ENCODE results near the gene PEG3. TPM values are rescaled to one million over a fixed set of nuclear protein-coding genes. Genes with fewer than 3 reads are reported as not detected.

Gene PEG3
- total RNA-seq, 5 donors from 2014 or later (not counting 1 experiment from before 2014, with no cell fraction given), result 0.09 to 1.5 (median 0.49) TPM; not detected in 1

GRCh38 chr19:56836059-56836458, 4.5 kb downstream of the PEG3 start:
- peaks cover 0 to 43% of the 10 kb centered on the region in 2 experiments for H3K27me3 ChIP-seq (replicated peaks in 1 of 2; ENCODE audit: control insufficient read depth in 2 of 2, extremely low read depth in 1 of 2, insufficient read depth in 2 of 2, low read length in 1 of 2)
- H3K4me3 Mint-ChIP-seq, result no peak overlapping the region
- H3K27me3 Mint-ChIP-seq, result peaks cover 11 to 20% of the 10 kb centered on the region in 2 donors
- H3K9me3 ChIP-seq, result no peaks in the 10 kb centered on the region
- 50% methylated on average over 1 of the region's 9 CpGs for WGBS (ENCODE audit: insufficient coverage)
- ChIA-PET CTCF (no interaction called here), POLR2A (no interaction called here)
- no peak for ATAC-seq (replicated peaks in 1 of 4)
- H3K9me3 Mint-ChIP-seq, result peaks cover 34 to 40% (median 34%) of the 10 kb centered on the region in 3 donors
- no peak overlapping the region for H3K27ac Mint-ChIP-seq
- no peak overlapping the region for H3K4me3 ChIP-seq (ENCODE audit: control insufficient read depth in 1 of 2, extremely low read depth in 1 of 2, low read length in 1 of 2)
- no peak overlapping the region for H3K27ac ChIP-seq (ENCODE audit: low read length)
- peaks cover 0 to 3% of the 10 kb centered on the region in 2 experiments for H3K4me1 ChIP-seq (ENCODE audit: control insufficient read depth in 1 of 2, extremely low read depth in 1 of 2, insufficient read depth in 2 of 2, low read length in 2 of 2)
- no peaks in the 10 kb centered on the region for H3K36me3 Mint-ChIP-seq
- H3K4me1 Mint-ChIP-seq, result no peaks in the 10 kb centered on the region
- no peak for DNase-seq
- no peaks in the 10 kb centered on the region for H3K36me3 ChIP-seq (ENCODE audit: control insufficient read depth in 2 of 2, extremely low read depth in 1 of 2, insufficient read depth in 1 of 2, low read length in 1 of 2)

GRCh38 chr19:56835401-56835800, 5.1 kb downstream of the PEG3 start:
- H3K27me3 ChIP-seq (replicated peaks in 1 of 2; ENCODE audit: control insufficient read depth in 2 of 2, extremely low read depth in 1 of 2, insufficient read depth in 2 of 2, low read length in 1 of 2), result peaks cover 0 to 39% of the 10 kb centered on the region in 2 experiments
- no peaks in the 10 kb centered on the region for H3K9me3 ChIP-seq
- Mint-ChIP-seq H3K4me3 (no peak overlapping the region), H3K36me3 (no peaks in the 10 kb centered on the region), H3K4me1 (no peaks in the 10 kb centered on the region), H3K27me3 (peaks cover 8 to 17% of the 10 kb centered on the region in 2 donors), H3K27ac (no peak overlapping the region), H3K9me3 (peaks cover 31 to 38% (median 33%) of the 10 kb centered on the region in 3 donors)
- ChIA-PET CTCF (no interaction called here), POLR2A (no interaction called here)
- peaks cover 0 to 3% of the 10 kb centered on the region in 2 experiments for H3K4me1 ChIP-seq (ENCODE audit: control insufficient read depth in 1 of 2, extremely low read depth in 1 of 2, insufficient read depth in 2 of 2, low read length in 2 of 2)
- H3K4me3 ChIP-seq (ENCODE audit: control insufficient read depth in 1 of 2, extremely low read depth in 1 of 2, low read length in 1 of 2), result no peak overlapping the region
- no peaks in the 10 kb centered on the region for H3K36me3 ChIP-seq (ENCODE audit: control insufficient read depth in 2 of 2, extremely low read depth in 1 of 2, insufficient read depth in 1 of 2, low read length in 1 of 2)
- ATAC-seq (replicated peaks in 1 of 4) (no peak), DNase-seq (no peak)
- H3K27ac ChIP-seq (ENCODE audit: low read length), result no peak overlapping the region

GRCh38 chr19:56834564-56835375, 5.8 kb downstream of the PEG3 start:
- H3K27ac Mint-ChIP-seq, result no peak overlapping the region
- H3K4me1 ChIP-seq (ENCODE audit: control insufficient read depth in 1 of 2, extremely low read depth in 1 of 2, insufficient read depth in 2 of 2, low read length in 2 of 2), result peaks cover 0 to 3% of the 10 kb centered on the region in 2 experiments
- no peak overlapping the region for H3K4me3 ChIP-seq (ENCODE audit: control insufficient read depth in 1 of 2, extremely low read depth in 1 of 2, low read length in 1 of 2)
- H3K36me3 Mint-ChIP-seq, result no peaks in the 10 kb centered on the region
- H3K4me3 Mint-ChIP-seq, result no peak overlapping the region
- ATAC-seq (replicated peaks in 1 of 4) (no peak), DNase-seq (no peak)
- no peaks in the 10 kb centered on the region for H3K36me3 ChIP-seq (ENCODE audit: control insufficient read depth in 2 of 2, extremely low read depth in 1 of 2, insufficient read depth in 1 of 2, low read length in 1 of 2)
- H3K27me3 Mint-ChIP-seq, result peaks cover 8 to 17% of the 10 kb centered on the region in 2 donors
- WGBS (ENCODE audit: insufficient coverage), result 58% methylated on average over 5 of the region's 5 CpGs
- ChIA-PET POLR2A (no interaction called here), CTCF (no interaction called here)
- H3K27me3 ChIP-seq (replicated peaks in 1 of 2; ENCODE audit: control insufficient read depth in 2 of 2, extremely low read depth in 1 of 2, insufficient read depth in 2 of 2, low read length in 1 of 2), result peaks cover 0 to 34% of the 10 kb centered on the region in 2 experiments
- no peaks in the 10 kb centered on the region for H3K4me1 Mint-ChIP-seq
- no peak overlapping the region for H3K27ac ChIP-seq (ENCODE audit: low read length)
- no peaks in the 10 kb centered on the region for H3K9me3 ChIP-seq
- peaks cover 31 to 45% (median 38%) of the 10 kb centered on the region in 3 donors for H3K9me3 Mint-ChIP-seq

GRCh38 chr19:56832352-56832928, 8.1 kb downstream of the PEG3 start:
- Mint-ChIP-seq H3K4me1 (no peaks in the 10 kb centered on the region), H3K27ac (no peak overlapping the region), H3K9me3 (peaks cover 25 to 49% (median 39%) of the 10 kb centered on the region in 3 donors), H3K4me3 (no peak overlapping the region), H3K27me3 (peaks cover 5 to 8% of the 10 kb centered on the region in 2 donors), H3K36me3 (no peaks in the 10 kb centered on the region)
- Histone ChIP-seq H3K36me3 (ENCODE audit: control insufficient read depth in 2 of 2, extremely low read depth in 1 of 2, insufficient read depth in 1 of 2, low read length in 1 of 2) (no peaks in the 10 kb centered on the region), H3K4me1 (ENCODE audit: control insufficient read depth in 1 of 2, extremely low read depth in 1 of 2, insufficient read depth in 2 of 2, low read length in 2 of 2) (no peaks in the 10 kb centered on the region), H3K27me3 (replicated peaks in 1 of 2; ENCODE audit: control insufficient read depth in 2 of 2, extremely low read depth in 1 of 2, insufficient read depth in 2 of 2, low read length in 1 of 2) (peaks cover 0 to 10% of the 10 kb centered on the region in 2 experiments), H3K9me3 (no peaks in the 10 kb centered on the region), H3K4me3 (ENCODE audit: control insufficient read depth in 1 of 2, extremely low read depth in 1 of 2, low read length in 1 of 2) (no peak overlapping the region), H3K27ac (ENCODE audit: low read length) (no peak overlapping the region)
- ChIA-PET POLR2A (no interaction called here), CTCF (no interaction called here)
- ATAC-seq (replicated peaks in 1 of 4), result no peak
- DNase-seq, result no peak
- 67% methylated on average over 1 of the region's 5 CpGs for WGBS (ENCODE audit: insufficient coverage)

- no CpG with 5 or more reads among the region's 2 CpGs for WGBS (ENCODE audit: insufficient coverage)
- no peak overlapping the region for H3K4me3 ChIP-seq (ENCODE audit: control insufficient read depth in 1 of 2, extremely low read depth in 1 of 2, low read length in 1 of 2)
- Mint-ChIP-seq H3K27ac (no peak overlapping the region), H3K36me3 (no peaks in the 10 kb centered on the region), H3K4me3 (no peak overlapping the region), H3K9me3 (peaks cover 29 to 49% (median 41%) of the 10 kb centered on the region in 3 donors), H3K4me1 (no peaks in the 10 kb centered on the region), H3K27me3 (peaks cover 1 to 8% of the 10 kb centered on the region in 2 donors)
- no peaks in the 10 kb centered on the region for H3K36me3 ChIP-seq (ENCODE audit: control insufficient read depth in 2 of 2, extremely low read depth in 1 of 2, insufficient read depth in 1 of 2, low read length in 1 of 2)
- H3K4me1 ChIP-seq (ENCODE audit: control insufficient read depth in 1 of 2, extremely low read depth in 1 of 2, insufficient read depth in 2 of 2, low read length in 2 of 2), result no peaks in the 10 kb centered on the region
- no peak overlapping the region for H3K27ac ChIP-seq (ENCODE audit: low read length)
- H3K9me3 ChIP-seq, result no peaks in the 10 kb centered on the region
- ChIA-PET POLR2A (no interaction called here), CTCF (no interaction called here)
- ATAC-seq (replicated peaks in 1 of 4) (no peak), DNase-seq (no peak)
- H3K27me3 ChIP-seq (replicated peaks in 1 of 2; ENCODE audit: control insufficient read depth in 2 of 2, extremely low read depth in 1 of 2, insufficient read depth in 2 of 2, low read length in 1 of 2), result no peaks in the 10 kb centered on the region
Measured at GRCh38 chr19:56831255-56831654, 9.3 kb downstream of the PEG3 start.

- CTCF ChIA-PET, result no interaction called here
- WGBS (ENCODE audit: insufficient coverage), result 75% methylated on average over 2 of the region's 6 CpGs
- Mint-ChIP-seq H3K4me1 (no peaks in the 10 kb centered on the region), H3K9me3 (peaks cover 24 to 45% (median 35%) of the 10 kb centered on the region in 3 donors), H3K27me3 (no peaks in the 10 kb centered on the region), H3K36me3 (no peaks in the 10 kb centered on the region), H3K4me3 (no peak overlapping the region), H3K27ac (no peak overlapping the region)
- H3K4me3 ChIP-seq (ENCODE audit: control insufficient read depth in 1 of 2, extremely low read depth in 1 of 2, low read length in 1 of 2), result no peak overlapping the region
- H3K36me3 ChIP-seq (ENCODE audit: control insufficient read depth in 2 of 2, extremely low read depth in 1 of 2, insufficient read depth in 1 of 2, low read length in 1 of 2), result no peaks in the 10 kb centered on the region
- no peaks in the 10 kb centered on the region for H3K4me1 ChIP-seq (ENCODE audit: control insufficient read depth in 1 of 2, extremely low read depth in 1 of 2, insufficient read depth in 2 of 2, low read length in 2 of 2)
- ATAC-seq (replicated peaks in 1 of 4) (no peak), DNase-seq (no peak)
- POLR2A ChIA-PET, result no interaction called here
- no peaks in the 10 kb centered on the region for H3K27me3 ChIP-seq (replicated peaks in 1 of 2; ENCODE audit: control insufficient read depth in 2 of 2, extremely low read depth in 1 of 2, insufficient read depth in 2 of 2, low read length in 1 of 2)
- no peaks in the 10 kb centered on the region for H3K9me3 ChIP-seq
- H3K27ac ChIP-seq (ENCODE audit: low read length), result no peak overlapping the region
Measured at GRCh38 chr19:56829596-56829995, 10.9 kb downstream of the PEG3 start.
